GM19324 (cell line): ENCODE results near the gene GPR161.
"Not testable (repeated sequence)": the region's sequence is repeated elsewhere in the genome, so short reads cannot be mapped to it uniquely, and the experiment has no call there.

Source experiments
- ATAC-seq: cut with Tn5 transposase; IDR thresholded peaks from one replicate; pipeline ENCODE4 v1.9.1; 2021; ENCODE audit warnings: mild to moderate bottlenecking, moderate library complexity; ENCODE audit not compliant: unreplicated experiment, low FRiP score

GPR161 gene

GRCh38 chr1:168089326-168089978 is 47.3 kb downstream of the GPR161 start:
- ATAC-seq = no peak

GRCh38 chr1:168088511-168089325 is 48.0 kb downstream of the GPR161 start:
- ATAC-seq = no peak

- no peak for ATAC-seq
Measured at GRCh38 chr1:168087696-168088095, 49.0 kb downstream of the GPR161 start.

GRCh38 chr1:168086438-168086837 is 50.3 kb downstream of the GPR161 start:
- no peak for ATAC-seq

GRCh38 chr1:168085401-168085872 is 51.3 kb downstream of the GPR161 start:
- ATAC-seq = no peak

- ATAC-seq = no peak
Measured at GRCh38 chr1:168084396-168085231, 52.1 kb downstream of the GPR161 start.

- ATAC-seq = no peak
Measured at GRCh38 chr1:168083456-168084325, 53.0 kb downstream of the GPR161 start.

- ATAC-seq = peak; percentile 69
Measured at GRCh38 chr1:168082008-168082876, 54.5 kb downstream of the GPR161 start.

- ATAC-seq = no peak
Measured at GRCh38 chr1:168081373-168082007, 55.2 kb downstream of the GPR161 start.

- ATAC-seq = no peak
Measured at GRCh38 chr1:168079761-168080160, 57.0 kb downstream of the GPR161 start.

GRCh38 chr1:168069384-168069783 is 67.3 kb downstream of the GPR161 start:
- no peak for ATAC-seq

- ATAC-seq = no peak
Measured at GRCh38 chr1:168065506-168065905, 71.2 kb downstream of the GPR161 start.

- ATAC-seq = no peak
Measured at GRCh38 chr1:168064216-168064615, 72.5 kb downstream of the GPR161 start.

GRCh38 chr1:168057921-168058320 is 78.8 kb downstream of the GPR161 start:
- ATAC-seq = no peak

GRCh38 chr1:168057355-168057754 is 79.4 kb downstream of the GPR161 start:
- ATAC-seq = no peak

- ATAC-seq = not testable (repeated sequence)
Measured at GRCh38 chr1:168056152-168056551, 80.6 kb downstream of the GPR161 start.

GRCh38 chr1:168054117-168054516 is 82.6 kb downstream of the GPR161 start:
- no peak for ATAC-seq

- no peak for ATAC-seq
Measured at GRCh38 chr1:168053681-168054080, 83.0 kb downstream of the GPR161 start.

GRCh38 chr1:168050880-168051279 is 85.8 kb downstream of the GPR161 start:
- no peak for ATAC-seq
